ENCODE results near the gene ADGRV1.

The ADGRV1 gene

GRCh38 chr5:91139572-91140200 is 581.1 kb downstream of the ADGRV1 start:
- no peak for DNase-seq (ENCODE audit: low read depth)

DNA sequence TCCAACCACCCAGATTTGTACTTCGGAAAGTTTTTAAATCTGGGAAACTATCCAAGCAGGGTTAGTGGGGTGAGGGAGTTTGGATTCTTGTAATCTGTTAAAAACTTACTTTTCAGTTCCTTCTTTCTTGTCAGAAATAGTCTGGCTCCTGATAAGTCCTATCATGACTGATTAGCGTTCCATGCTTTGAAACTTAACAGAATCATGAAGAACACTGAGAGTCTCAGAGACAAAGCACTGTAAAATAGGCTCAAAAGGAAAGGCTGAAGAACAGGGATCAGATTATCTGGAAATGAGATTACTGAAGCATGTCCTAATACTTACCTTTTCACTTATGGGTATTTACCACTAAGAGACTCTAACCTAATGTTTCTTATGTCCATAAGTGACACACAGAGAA is 582.1 kb downstream of the ADGRV1 start:
- DNase-seq (ENCODE audit: low read depth) = no peak

- DNase-seq (ENCODE audit: low read depth) = no peak
Measured at GRCh38 chr5:91141642-91142041, 583.0 kb downstream of the ADGRV1 start.

GRCh38 chr5:91142386-91142785 is 583.8 kb downstream of the ADGRV1 start:
- DNase-seq (ENCODE audit: low read depth) = no peak

DNA sequence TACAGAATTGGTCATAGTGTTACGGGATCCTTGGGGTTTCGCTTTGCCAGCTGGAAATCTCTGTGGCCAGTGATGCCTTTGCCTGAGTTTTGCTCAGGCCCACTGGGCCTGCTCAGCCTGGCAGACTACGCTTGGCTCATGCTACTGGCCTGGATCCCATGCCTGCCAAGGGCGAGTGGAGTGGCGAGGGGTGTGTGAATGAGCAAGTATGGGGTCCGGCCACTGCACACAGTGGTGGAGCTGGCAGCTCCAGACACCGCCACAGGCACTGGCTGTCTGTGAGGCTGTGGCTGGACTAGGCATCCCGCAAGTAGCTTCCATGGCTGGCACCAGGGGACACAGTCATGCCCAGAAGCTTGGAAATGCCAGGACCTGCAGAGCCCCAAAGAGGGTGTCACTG is 584.2 kb downstream of the ADGRV1 start:
- DNase-seq (ENCODE audit: low read depth) = no peak

DNA sequence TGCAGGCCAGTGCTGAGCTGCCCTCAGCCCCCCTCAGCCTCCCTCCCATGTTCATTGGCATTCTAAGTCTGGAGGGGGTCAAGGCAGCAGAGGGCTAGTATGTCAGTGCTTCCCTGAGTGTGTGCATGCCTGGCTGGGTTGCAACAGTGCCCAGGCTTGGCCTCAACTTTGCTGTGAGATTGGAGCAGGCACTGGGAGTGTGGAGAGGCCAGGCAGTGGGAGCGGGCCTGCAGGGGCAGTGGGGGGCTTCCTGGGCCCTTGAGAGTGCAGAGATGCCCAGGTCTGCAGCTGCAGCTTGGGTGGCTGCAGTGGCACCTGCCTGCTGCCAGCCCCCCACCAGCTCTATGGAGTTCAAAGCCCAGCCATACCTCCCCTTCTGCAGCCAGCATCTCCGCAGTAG is 585.2 kb downstream of the ADGRV1 start:
- DNase-seq (ENCODE audit: low read depth) = no peak

DNA sequence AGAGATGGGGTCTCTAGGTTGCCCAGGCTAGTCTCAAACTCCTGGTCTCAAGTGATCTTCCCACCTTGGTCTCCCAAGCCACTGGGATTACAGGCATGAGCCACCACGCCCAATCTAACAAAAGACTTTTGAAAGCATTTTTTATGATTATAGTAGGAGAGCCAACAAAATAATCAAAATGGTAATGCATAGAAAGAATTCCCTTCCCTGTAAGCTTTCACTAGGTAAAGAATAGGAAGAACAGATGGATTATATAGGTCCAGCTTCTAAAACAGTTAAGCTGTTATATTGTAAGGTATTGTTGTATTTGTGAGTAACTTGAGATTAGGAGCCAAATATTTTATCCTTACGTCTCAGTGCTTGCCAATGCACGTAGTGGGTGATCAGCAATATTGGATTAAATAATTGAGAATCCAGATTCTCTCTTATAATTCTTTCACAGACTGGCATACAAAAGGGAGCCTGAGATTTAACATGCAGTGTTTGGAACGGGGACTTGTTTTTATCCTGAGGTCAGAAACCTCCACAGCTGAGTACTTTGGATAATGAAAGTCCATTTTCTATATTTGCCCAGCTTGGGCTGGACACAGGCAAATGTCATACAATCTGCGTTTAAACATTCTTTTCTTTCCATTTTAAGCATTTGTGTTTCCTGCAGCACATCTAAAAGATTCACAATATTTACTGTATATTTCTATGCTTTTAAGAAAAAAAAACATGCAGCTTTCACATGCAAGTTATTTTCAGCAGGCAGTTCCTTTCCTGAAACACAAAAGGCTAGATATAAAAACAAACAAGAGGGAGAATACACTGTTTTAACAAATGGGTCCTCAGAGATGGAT is 586.1 kb downstream of the ADGRV1 start:
- no peak for DNase-seq (ENCODE audit: low read depth)

DNA sequence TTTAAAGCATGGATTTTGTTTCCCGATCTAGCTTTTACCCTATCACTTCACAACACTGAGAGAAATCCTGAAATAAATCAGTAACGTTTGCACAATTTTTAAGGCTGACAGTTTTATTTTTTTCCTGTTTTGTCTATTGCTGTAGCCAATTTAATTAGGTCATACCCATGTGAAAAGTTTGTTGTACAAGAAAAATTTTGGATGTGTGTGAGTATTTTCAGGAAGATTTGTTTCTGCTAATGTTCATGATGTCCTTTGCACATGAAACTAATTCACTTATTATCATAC is 586.7 kb downstream of the ADGRV1 start:
- no peak for DNase-seq (ENCODE audit: low read depth)

- DNase-seq (ENCODE audit: low read depth) = no peak
Measured at GRCh38 chr5:91146230-91146629, 587.6 kb downstream of the ADGRV1 start.

GRCh38 chr5:91146905-91147600 is 588.5 kb downstream of the ADGRV1 start:
- DNase-seq (ENCODE audit: low read depth) = no peak

GRCh38 chr5:91150234-91150633 is 591.6 kb downstream of the ADGRV1 start:
- DNase-seq (ENCODE audit: low read depth) = no peak

DNA sequence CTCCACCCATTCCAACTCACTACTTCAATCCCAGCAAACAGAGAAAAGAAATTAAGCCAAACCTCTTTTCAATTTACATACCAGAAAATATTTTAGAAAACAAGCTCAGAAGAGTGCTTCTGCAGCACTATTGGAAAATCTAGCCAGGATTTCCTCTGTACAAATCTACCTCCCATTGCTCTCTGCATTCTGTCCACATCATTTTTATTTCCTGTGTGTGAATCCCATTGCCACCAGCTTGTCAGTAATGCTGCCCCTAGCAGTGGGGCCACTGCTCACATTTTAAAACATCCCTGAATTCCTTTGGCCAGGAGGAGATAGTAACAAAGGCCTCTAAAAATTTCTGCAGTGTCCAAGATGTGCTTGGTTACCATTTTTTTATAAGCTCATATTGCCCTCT is 592.0 kb downstream of the ADGRV1 start:
- no peak for DNase-seq (ENCODE audit: low read depth)

GRCh38 chr5:91151947-91152346 is 593.4 kb downstream of the ADGRV1 start:
- peak; percentile 73 for DNase-seq (ENCODE audit: low read depth)

DNA sequence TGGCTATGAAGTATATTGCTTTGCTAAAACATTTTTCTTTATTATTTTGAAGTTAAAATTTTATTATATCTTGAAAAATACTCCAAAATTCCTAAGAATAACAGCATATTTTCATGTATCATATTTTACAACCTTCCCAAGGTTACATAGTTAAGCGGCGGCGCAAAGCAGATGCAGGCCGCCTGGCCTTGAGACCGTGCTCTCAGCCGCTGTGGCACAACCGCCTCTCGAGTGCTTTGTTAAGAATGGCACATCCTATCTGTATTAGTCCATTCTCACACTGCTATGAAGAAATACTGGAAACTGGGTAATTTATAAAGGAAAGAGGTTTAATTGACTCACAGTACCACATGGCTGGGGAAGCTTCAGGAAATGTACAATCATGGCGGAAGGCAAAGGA is 595.7 kb downstream of the ADGRV1 start:
- DNase-seq (ENCODE audit: low read depth) = no peak

DNA sequence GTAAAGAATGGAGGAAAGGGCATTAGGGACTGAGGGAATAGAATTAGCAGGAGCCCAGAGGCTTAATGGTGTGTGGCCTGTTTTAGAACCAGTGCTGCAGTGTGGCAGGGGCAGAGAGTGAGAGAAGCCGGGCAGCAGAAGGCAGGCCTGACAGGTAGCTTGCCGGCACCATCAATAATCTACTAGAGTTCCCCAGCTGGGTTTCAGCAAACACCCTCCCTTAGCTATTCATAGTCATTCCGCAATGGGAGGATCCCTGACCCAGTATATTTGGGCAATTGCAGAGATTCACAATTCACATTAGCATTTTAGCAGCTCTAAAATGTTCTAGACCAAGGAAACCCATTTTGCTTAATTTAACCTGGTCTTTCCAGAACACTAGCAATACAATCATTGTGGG is 596.7 kb downstream of the ADGRV1 start:
- DNase-seq (ENCODE audit: low read depth) = no peak

- no peak for DNase-seq (ENCODE audit: low read depth)
Measured at GRCh38 chr5:91156242-91156641, 597.6 kb downstream of the ADGRV1 start.

DNA sequence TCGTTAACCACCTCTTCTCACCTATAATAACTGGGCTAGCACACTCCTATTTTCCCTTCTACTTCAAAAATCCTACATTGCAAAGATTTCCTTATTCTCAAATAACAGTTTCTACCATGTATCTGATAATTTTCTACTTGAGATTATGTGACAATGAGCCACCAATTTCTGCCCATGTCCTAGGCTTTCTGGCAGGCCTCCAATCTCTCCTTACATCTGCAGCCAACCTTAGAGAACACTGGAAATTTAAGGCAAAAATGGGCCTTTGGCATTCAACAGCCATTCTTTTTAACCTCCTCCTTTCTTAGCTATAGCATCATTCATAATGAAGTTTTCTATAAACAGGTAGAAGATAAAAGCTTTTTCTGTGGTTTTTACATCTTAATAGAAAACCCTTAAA is 599.4 kb downstream of the ADGRV1 start:
- no peak for DNase-seq (ENCODE audit: low read depth)

DNA sequence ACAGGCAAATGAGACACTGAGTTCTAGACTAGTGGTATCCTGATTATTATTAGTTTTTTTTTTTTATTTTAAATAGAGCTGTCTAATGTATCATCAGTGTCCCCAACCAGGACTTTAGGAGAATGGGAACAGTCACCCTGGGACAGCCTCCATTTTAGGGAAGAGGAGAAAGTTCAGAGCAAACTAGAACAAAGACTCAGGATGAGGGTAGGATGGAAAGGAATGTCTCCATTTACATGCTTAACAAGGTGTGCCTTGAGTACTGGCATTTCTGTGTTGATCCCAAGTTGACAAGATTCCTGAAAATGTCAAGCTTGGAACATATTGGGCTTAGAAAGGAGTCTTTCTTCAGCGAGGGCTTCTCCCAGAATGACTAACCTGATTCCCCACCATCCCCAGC is 601.0 kb downstream of the ADGRV1 start:
- DNase-seq (ENCODE audit: low read depth) = no peak

- DNase-seq (ENCODE audit: low read depth) = no peak
Measured at GRCh38 chr5:91160714-91161285, 602.2 kb downstream of the ADGRV1 start.

DNA sequence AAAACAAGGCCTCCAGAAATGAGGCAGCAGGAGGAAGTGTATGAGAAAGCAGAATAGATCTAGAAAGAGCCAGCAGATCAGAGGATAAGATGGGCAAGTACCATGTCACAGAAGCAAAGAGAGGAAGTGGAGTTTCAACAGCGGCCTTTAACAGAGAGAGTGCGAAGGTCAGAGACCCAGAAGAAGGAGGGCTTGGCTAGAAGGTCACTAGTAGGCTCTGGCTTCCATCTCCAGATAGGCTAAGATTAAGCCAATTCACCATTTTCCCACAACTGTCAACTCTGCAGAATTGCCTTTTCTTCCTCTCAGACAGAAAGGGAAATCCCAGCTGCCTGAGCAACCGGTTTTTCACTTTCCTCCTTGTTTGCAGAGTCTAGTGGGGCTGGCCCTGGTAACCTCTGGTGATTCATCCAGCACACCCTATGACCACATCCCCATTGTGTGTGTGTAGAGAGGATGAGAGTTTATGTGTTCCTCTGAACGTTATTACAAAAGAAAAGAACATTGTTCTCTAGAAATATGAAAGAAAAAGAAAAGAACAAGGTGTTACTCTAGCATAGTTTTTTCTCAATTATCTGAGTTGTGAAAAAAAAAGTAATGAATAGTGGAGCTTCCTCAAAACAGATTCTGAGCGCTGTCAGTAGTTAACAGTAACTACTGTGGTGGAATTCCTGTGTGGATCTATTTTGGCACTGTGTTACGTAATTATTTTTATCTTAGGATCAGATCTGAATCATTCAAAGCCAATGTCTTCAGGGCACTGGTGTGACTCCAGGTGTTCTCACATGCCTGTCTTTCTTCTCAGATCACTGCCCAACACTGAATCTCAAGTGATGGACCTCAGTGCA is 604.2 kb downstream of the ADGRV1 start:
- DNase-seq (ENCODE audit: low read depth) = peak; percentile 83

- no peak for DNase-seq (ENCODE audit: low read depth)
Measured at GRCh38 chr5:91164424-91164823, 605.8 kb downstream of the ADGRV1 start.
